ENCODE measurements around the gene PRC1.

Gene PRC1

GRCh38 chr15:90954712-90955623 lies 39.4 kb downstream of the PRC1 start, which contains the start of gene RCCD1:
RCCD1 (plus strand) TSS chr15:90954884; CDS start chr15:90956735, 1,851 bp downstream.
- peaks cover 15% of the 10 kb centered on the region for H3K4me1 ChIP-seq (ENCODE audit: control insufficient read depth, insufficient read depth, low read length)
- H3K9me3 ChIP-seq (ENCODE audit: control insufficient read depth, insufficient read depth, low read length) = no peaks in the 10 kb centered on the region
- peaks cover 44% of the 10 kb centered on the region for H3K36me3 ChIP-seq (ENCODE audit: control insufficient read depth, insufficient read depth, low read length)
- H3K27ac ChIP-seq (ENCODE audit: low read depth, low read length) = peak within 1 kb of the TSS; percentile 97
- peak within 1 kb of the TSS; percentile 95 for H3K9ac ChIP-seq (ENCODE audit: low read depth, low read length)
- H3K27me3 ChIP-seq (ENCODE audit: control insufficient read depth, insufficient read depth, low read length) = no peaks in the 10 kb centered on the region
- H3K4me3 ChIP-seq (ENCODE audit: low read depth, low read length) = peak within 1 kb of the TSS; percentile 77

- Histone ChIP-seq H3K27ac (ENCODE audit: low read depth, low read length) (no peak overlapping the region), H3K9me3 (ENCODE audit: control insufficient read depth, insufficient read depth, low read length) (no peaks in the 10 kb centered on the region), H3K4me1 (ENCODE audit: control insufficient read depth, insufficient read depth, low read length) (peaks cover 15% of the 10 kb centered on the region), H3K36me3 (ENCODE audit: control insufficient read depth, insufficient read depth, low read length) (peaks cover 49% of the 10 kb centered on the region), H3K27me3 (ENCODE audit: control insufficient read depth, insufficient read depth, low read length) (no peaks in the 10 kb centered on the region), H3K4me3 (ENCODE audit: low read depth, low read length) (no peak overlapping the region), H3K9ac (ENCODE audit: low read depth, low read length) (no peak overlapping the region)
These were observed 40.2 kb downstream of the PRC1 start for GRCh38 chr15:90953947-90954711.

GRCh38 chr15:90952901-90953677 lies 41.2 kb downstream of the PRC1 start:
- Histone ChIP-seq H3K27me3 (ENCODE audit: control insufficient read depth, insufficient read depth, low read length) (no peaks in the 10 kb centered on the region), H3K4me3 (ENCODE audit: low read depth, low read length) (no peak overlapping the region), H3K9me3 (ENCODE audit: control insufficient read depth, insufficient read depth, low read length) (no peaks in the 10 kb centered on the region), H3K4me1 (ENCODE audit: control insufficient read depth, insufficient read depth, low read length) (peaks cover 15% of the 10 kb centered on the region), H3K36me3 (ENCODE audit: control insufficient read depth, insufficient read depth, low read length) (peaks cover 57% of the 10 kb centered on the region), H3K27ac (ENCODE audit: low read depth, low read length) (no peak overlapping the region), H3K9ac (ENCODE audit: low read depth, low read length) (no peak overlapping the region)

- Histone ChIP-seq H3K27me3 (ENCODE audit: control insufficient read depth, insufficient read depth, low read length) (no peaks in the 10 kb centered on the region), H3K27ac (ENCODE audit: low read depth, low read length) (no peak overlapping the region), H3K4me3 (ENCODE audit: low read depth, low read length) (no peak overlapping the region), H3K36me3 (ENCODE audit: control insufficient read depth, insufficient read depth, low read length) (peaks cover 78% of the 10 kb centered on the region), H3K9ac (ENCODE audit: low read depth, low read length) (no peak overlapping the region), H3K4me1 (ENCODE audit: control insufficient read depth, insufficient read depth, low read length) (peaks cover 1% of the 10 kb centered on the region), H3K9me3 (ENCODE audit: control insufficient read depth, insufficient read depth, low read length) (no peaks in the 10 kb centered on the region)
These were observed 43.7 kb downstream of the PRC1 start for GRCh38 chr15:90950676-90951075.

GRCh38 chr15:90949979-90950675 lies 44.2 kb downstream of the PRC1 start:
- Histone ChIP-seq H3K27ac (ENCODE audit: low read depth, low read length) (no peak overlapping the region), H3K9ac (ENCODE audit: low read depth, low read length) (no peak overlapping the region)

GRCh38 chr15:90948506-90948905 lies 45.8 kb downstream of the PRC1 start:
- no peak overlapping the region for H3K9ac ChIP-seq (ENCODE audit: low read depth, low read length)
- H3K9me3 ChIP-seq (ENCODE audit: control insufficient read depth, insufficient read depth, low read length) = no peaks in the 10 kb centered on the region
- no peak overlapping the region for H3K27ac ChIP-seq (ENCODE audit: low read depth, low read length)
- no peaks in the 10 kb centered on the region for H3K27me3 ChIP-seq (ENCODE audit: control insufficient read depth, insufficient read depth, low read length)
- H3K4me3 ChIP-seq (ENCODE audit: low read depth, low read length) = no peak overlapping the region
- H3K36me3 ChIP-seq (ENCODE audit: control insufficient read depth, insufficient read depth, low read length) = peaks cover 89% of the 10 kb centered on the region
- no peaks in the 10 kb centered on the region for H3K4me1 ChIP-seq (ENCODE audit: control insufficient read depth, insufficient read depth, low read length)

More at GRCh38 chr15:90949979-90950675, 44.2 kb downstream of the PRC1 start:
- Histone ChIP-seq H3K4me3 (ENCODE audit: low read depth, low read length) (no peak overlapping the region), H3K27me3 (ENCODE audit: control insufficient read depth, insufficient read depth, low read length) (no peaks in the 10 kb centered on the region), H3K4me1 (ENCODE audit: control insufficient read depth, insufficient read depth, low read length) (no peaks in the 10 kb centered on the region), H3K36me3 (ENCODE audit: control insufficient read depth, insufficient read depth, low read length) (peaks cover 79% of the 10 kb centered on the region), H3K9me3 (ENCODE audit: control insufficient read depth, insufficient read depth, low read length) (no peaks in the 10 kb centered on the region)

GRCh38 chr15:90947577-90948357 lies 46.6 kb downstream of the PRC1 start:
- H3K27ac ChIP-seq (ENCODE audit: low read depth, low read length) = no peak overlapping the region
- H3K9ac ChIP-seq (ENCODE audit: low read depth, low read length) = no peak overlapping the region
- no peaks in the 10 kb centered on the region for H3K4me1 ChIP-seq (ENCODE audit: control insufficient read depth, insufficient read depth, low read length)
- no peaks in the 10 kb centered on the region for H3K9me3 ChIP-seq (ENCODE audit: control insufficient read depth, insufficient read depth, low read length)
- H3K27me3 ChIP-seq (ENCODE audit: control insufficient read depth, insufficient read depth, low read length) = no peaks in the 10 kb centered on the region
- peaks cover 89% of the 10 kb centered on the region for H3K36me3 ChIP-seq (ENCODE audit: control insufficient read depth, insufficient read depth, low read length)
- H3K4me3 ChIP-seq (ENCODE audit: low read depth, low read length) = no peak overlapping the region

GRCh38 chr15:90946941-90947576 lies 47.3 kb downstream of the PRC1 start:
- Histone ChIP-seq H3K4me1 (ENCODE audit: control insufficient read depth, insufficient read depth, low read length) (no peaks in the 10 kb centered on the region), H3K36me3 (ENCODE audit: control insufficient read depth, insufficient read depth, low read length) (peaks cover 89% of the 10 kb centered on the region), H3K27me3 (ENCODE audit: control insufficient read depth, insufficient read depth, low read length) (no peaks in the 10 kb centered on the region), H3K4me3 (ENCODE audit: low read depth, low read length) (no peak overlapping the region), H3K27ac (ENCODE audit: low read depth, low read length) (no peak overlapping the region), H3K9me3 (ENCODE audit: control insufficient read depth, insufficient read depth, low read length) (no peaks in the 10 kb centered on the region), H3K9ac (ENCODE audit: low read depth, low read length) (no peak overlapping the region)

GRCh38 chr15:90946538-90946937 lies 47.8 kb downstream of the PRC1 start:
- no peaks in the 10 kb centered on the region for H3K27me3 ChIP-seq (ENCODE audit: control insufficient read depth, insufficient read depth, low read length)
- H3K9ac ChIP-seq (ENCODE audit: low read depth, low read length) = no peak overlapping the region
- no peaks in the 10 kb centered on the region for H3K9me3 ChIP-seq (ENCODE audit: control insufficient read depth, insufficient read depth, low read length)
- peaks cover 87% of the 10 kb centered on the region for H3K36me3 ChIP-seq (ENCODE audit: control insufficient read depth, insufficient read depth, low read length)
- no peak overlapping the region for H3K27ac ChIP-seq (ENCODE audit: low read depth, low read length)
- H3K4me1 ChIP-seq (ENCODE audit: control insufficient read depth, insufficient read depth, low read length) = no peaks in the 10 kb centered on the region
- no peak overlapping the region for H3K4me3 ChIP-seq (ENCODE audit: low read depth, low read length)

All from HUES48 (cell line).